WTC11 (cell line): ENCODE data around the gene APOL6. TPM values are rescaled to one million over a fixed set of nuclear protein-coding genes. Genes with fewer than 3 reads are reported as not detected.

Experiments
- ATAC-seq: fragments of 200-7000 bp; cut with Tn5 transposase; 2 replicates; pipeline ENCODE4 v1.10.0; 2021; ENCODE audit warnings: mild to moderate bottlenecking, moderate library complexity
- CTCF ChIA-PET: fragments of 300-600 bp; sonication (Branson Sonifier 250); formaldehyde crosslinking; loops from one replicate; lab custom pipeline; 2021; ENCODE audit warnings: antibody characterized with exemption; lab: Charles Lee
- POLR2A ChIA-PET: fragments of 350-600 bp; sonication (Branson Sonifier 250); formaldehyde crosslinking; loops from one replicate; lab custom pipeline; 2021; ENCODE audit warnings: antibody characterized with exemption; lab: Charles Lee
- DNase-seq: peaks from one replicate; pipeline ENCODE4 v3.0.0; 2021; ENCODE audit warnings: low spot score
- H3K27ac Mint-ChIP-seq: 2 replicates; pipeline ENCODE4 v1.8.0; 2021; ENCODE audit warnings: mixed read lengths
- H3K27me3 Mint-ChIP-seq: 2 replicates; pipeline ENCODE4 v1.8.0; 2021; ENCODE audit warnings: low read depth, mild to moderate bottlenecking, moderate library complexity, mixed read lengths
- H3K36me3 Mint-ChIP-seq: 2 replicates; pipeline ENCODE4 v1.8.0; 2021; ENCODE audit warnings: mixed read lengths
- H3K4me1 Mint-ChIP-seq: 2 replicates; pipeline ENCODE4 v1.8.0; 2022; ENCODE audit warnings: mixed read lengths
- H3K4me3 Mint-ChIP-seq: 2 replicates; pipeline ENCODE4 v1.8.0; 2021; ENCODE audit warnings: mild to moderate bottlenecking, moderate library complexity, mixed read lengths
- H3K9me3 Mint-ChIP-seq: 2 replicates; pipeline ENCODE4 v1.8.0; 2021; ENCODE audit warnings: mixed read lengths
- AFF4 ChIP-seq: sonication (generic); formaldehyde crosslinking; IDR thresholded peaks from 2 replicates; pipeline ENCODE4 v1.8.1; 2023; ENCODE audit warnings: mild to moderate bottlenecking, missing genetic modification reagents, borderline replicate concordance
- ATF2 ChIP-seq: sonication (generic); formaldehyde crosslinking; IDR thresholded peaks from 2 replicates; pipeline ENCODE4 v1.8.1; 2022; ENCODE audit warnings: low read depth, missing genetic modification reagents, borderline replicate concordance
- CTCF ChIP-seq: fragments of 200-600 bp; IDR thresholded peaks from 2 replicates; pipeline ENCODE4 v1.8.0; 2022; ENCODE audit warnings: antibody characterized with exemption
- GRHL2 ChIP-seq: fragments of 250-450 bp; sonication (Bioruptor Pico); IDR thresholded peaks from 2 replicates; pipeline ENCODE4 v1.8.0; 2022; ENCODE audit warnings: mild to moderate bottlenecking, moderate library complexity; ENCODE audit not compliant: insufficient replicate concordance, severe bottlenecking
- HMGA2 ChIP-seq: fragments of 250-450 bp; sonication (Bioruptor Pico); IDR thresholded peaks from 2 replicates; pipeline ENCODE4 v1.4.0; 2021; ENCODE audit warnings: mild to moderate bottlenecking, moderate library complexity
- MAX ChIP-seq: sonication (generic); formaldehyde crosslinking; IDR thresholded peaks from 2 replicates; pipeline ENCODE4 v1.8.0; 2022; ENCODE audit warnings: mild to moderate bottlenecking, missing genetic modification reagents
- NFATC4 ChIP-seq: fragments of 250-450 bp; sonication (Bioruptor Pico); IDR thresholded peaks from 2 replicates; pipeline ENCODE4 v1.9.0; 2021; ENCODE audit warnings: mild to moderate bottlenecking
- NR1H2 ChIP-seq: sonication (generic); formaldehyde crosslinking; IDR thresholded peaks from 2 replicates; pipeline ENCODE4 v1.9.0; 2021; ENCODE audit warnings: mild to moderate bottlenecking, moderate library complexity, missing genetic modification reagents
- PRDM15 ChIP-seq: sonication (generic); formaldehyde crosslinking; IDR thresholded peaks from 2 replicates; pipeline ENCODE4 v1.8.0; 2022; ENCODE audit warnings: missing genetic modification reagents
- SMAD3 ChIP-seq: sonication (generic); formaldehyde crosslinking; IDR thresholded peaks from 2 replicates; pipeline ENCODE4 v1.8.0; 2022; ENCODE audit warnings: missing genetic modification reagents, mild to moderate bottlenecking, borderline replicate concordance
- SMAD4 ChIP-seq: sonication (generic); formaldehyde crosslinking; IDR thresholded peaks from 2 replicates; pipeline ENCODE4 v1.8.0; 2022; ENCODE audit warnings: mild to moderate bottlenecking, missing genetic modification reagents
- TEAD1 ChIP-seq: sonication (generic); formaldehyde crosslinking; IDR thresholded peaks from 2 replicates; pipeline ENCODE4 v1.8.0; 2022; ENCODE audit warnings: mild to moderate bottlenecking, missing genetic modification reagents
- TEAD4 ChIP-seq: sonication (generic); formaldehyde crosslinking; IDR thresholded peaks from 2 replicates; pipeline ENCODE4 v1.8.0; 2022; ENCODE audit warnings: mild to moderate bottlenecking, missing genetic modification reagents
- USF1 ChIP-seq: sonication (generic); formaldehyde crosslinking; IDR thresholded peaks from 2 replicates; pipeline ENCODE4 v1.8.0; 2022; ENCODE audit warnings: mild to moderate bottlenecking, missing genetic modification reagents
- ZNF138 ChIP-seq: sonication (generic); formaldehyde crosslinking; conservative IDR thresholded peaks from 2 replicates; pipeline ENCODE4 v1.8.1; 2022; ENCODE audit warnings: mild to moderate bottlenecking, moderate library complexity, missing genetic modification reagents
- ZNF219 ChIP-seq: sonication (generic); formaldehyde crosslinking; IDR thresholded peaks from 2 replicates; pipeline ENCODE4 v1.8.0; 2023; ENCODE audit warnings: missing genetic modification reagents, mild to moderate bottlenecking, borderline replicate concordance
- ZNF281 ChIP-seq: sonication (generic); formaldehyde crosslinking; IDR thresholded peaks from 2 replicates; pipeline ENCODE4 v1.8.0; 2023; ENCODE audit warnings: mild to moderate bottlenecking, missing genetic modification reagents
- total RNA-seq: library from RNA; stranded (reverse); gene quantifications from 3 replicates; pipeline ENCODE4 v1.2.3, GENCODE V29; 2021

The APOL6 gene
- total RNA-seq, 1 experiment from 2014 or later: 0.17 TPM

- peaks cover 3% of the 10 kb centered on the region; the same call in 1 of the 2 replicates for H3K27me3 Mint-ChIP-seq
- ATAC-seq (no peak), DNase-seq (no peak)
- CTCF ChIA-PET: no interaction called here
- H3K27ac Mint-ChIP-seq: no peak overlapping the region
- H3K4me1 Mint-ChIP-seq: no peaks in the 10 kb centered on the region
- no peak overlapping the region for H3K4me3 Mint-ChIP-seq
- POLR2A ChIA-PET: no interaction called here
- no peaks in the 10 kb centered on the region; the same call in 1 of the 2 replicates for H3K36me3 Mint-ChIP-seq
- TF ChIP-seq CTCF: no peak
- H3K9me3 Mint-ChIP-seq: peaks cover 4% of the 10 kb centered on the region
Observed at GRCh38 chr22:35687461-35687860, 39.2 kb downstream of the APOL6 start.

GRCh38 chr22:35688913-35689675 lies 40.8 kb downstream of the APOL6 start:
- Mint-ChIP-seq H3K4me3 (no peak overlapping the region), H3K4me1 (no peaks in the 10 kb centered on the region), H3K27me3 (no peaks in the 10 kb centered on the region; the same call in 1 of the 2 replicates), H3K9me3 (peaks cover 4% of the 10 kb centered on the region), H3K36me3 (no peaks in the 10 kb centered on the region; the same call in 1 of the 2 replicates), H3K27ac (no peak overlapping the region)
- CTCF ChIA-PET: no interaction called here
- no peak for ATAC-seq
- no peak for DNase-seq
- POLR2A ChIA-PET: no interaction called here
- TF ChIP-seq HMGA2 (no peak), PRDM15 (no peak), SMAD4 (CRISPR knock-in tag) (no peak), NR1H2 (no peak), TEAD1 (no peak), ZNF281 (no peak), USF1 (no peak), GRHL2 (no peak), AFF4 (no peak), SMAD3 (no peak), ATF2 (CRISPR knock-in tag) (no peak), NFATC4 (no peak), MAX (no peak), ZNF138 (CRISPR knock-in tag) (no peak), TEAD4 (CRISPR knock-in tag) (no peak), ZNF219 (CRISPR knock-in tag) (no peak)
